ENCODE data around the gene R3HDM2.
"Not testable (repeated sequence)": the region's sequence is repeated elsewhere in the genome, so short reads cannot be mapped to it uniquely, and the experiment has no call there.

Gene R3HDM2

GRCh38 chr12:57419495-57419894 lies 11.3 kb downstream of the R3HDM2 start:
- DNase-seq = no peak

- peak in 1 of 2 experiments; percentile 1 for DNase-seq
Observed at GRCh38 chr12:57418255-57418654, 12.6 kb downstream of the R3HDM2 start.

DNA sequence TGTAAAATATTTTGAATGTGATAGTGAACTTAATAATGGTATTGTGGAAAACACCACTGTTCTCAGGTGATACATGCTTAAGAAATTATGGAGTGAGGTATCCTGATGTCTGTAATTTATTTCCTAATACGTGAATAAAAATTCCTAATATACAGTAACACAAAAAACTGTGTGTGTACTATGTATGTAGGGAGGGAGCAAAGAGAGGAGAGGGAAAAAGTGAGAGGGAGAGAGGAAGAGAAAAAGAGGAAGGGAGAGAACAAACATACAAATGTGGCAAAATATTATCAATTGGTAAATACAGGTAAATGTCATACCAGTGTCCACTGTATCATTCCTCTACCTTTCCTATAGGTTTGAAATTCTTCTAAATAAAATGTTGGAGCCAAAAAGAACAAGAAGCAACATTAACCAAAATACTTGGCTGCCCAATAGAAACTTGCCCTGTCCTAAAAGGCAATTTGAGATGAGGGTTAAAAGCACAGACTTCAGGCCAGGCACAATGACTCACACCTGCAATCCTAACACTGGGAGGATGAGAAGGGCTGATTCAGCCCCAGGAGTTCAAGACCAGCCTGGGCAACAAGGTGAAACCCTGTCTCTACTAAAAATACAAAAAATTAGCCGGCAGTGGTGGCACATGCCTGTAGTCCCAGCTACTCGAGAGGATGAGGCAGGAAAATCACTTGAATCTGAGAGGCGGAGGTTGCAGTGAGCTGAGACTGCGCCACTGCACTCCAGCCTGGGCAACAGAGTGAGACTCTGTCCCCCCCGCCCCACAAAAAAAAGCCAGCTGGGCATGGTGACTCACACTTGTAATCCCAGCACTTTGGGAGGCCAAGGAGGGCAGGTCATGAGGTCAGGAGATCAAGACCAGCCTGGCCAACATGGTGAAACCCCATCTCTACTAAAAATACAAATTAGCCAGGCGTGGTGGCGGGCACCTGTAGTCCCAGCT lies 14.5 kb downstream of the R3HDM2 start:
- DNase-seq = peak in 1 of 2 experiments; percentile 11

GRCh38 chr12:57415088-57415487 lies 15.8 kb downstream of the R3HDM2 start:
- DNase-seq = no peak

DNA sequence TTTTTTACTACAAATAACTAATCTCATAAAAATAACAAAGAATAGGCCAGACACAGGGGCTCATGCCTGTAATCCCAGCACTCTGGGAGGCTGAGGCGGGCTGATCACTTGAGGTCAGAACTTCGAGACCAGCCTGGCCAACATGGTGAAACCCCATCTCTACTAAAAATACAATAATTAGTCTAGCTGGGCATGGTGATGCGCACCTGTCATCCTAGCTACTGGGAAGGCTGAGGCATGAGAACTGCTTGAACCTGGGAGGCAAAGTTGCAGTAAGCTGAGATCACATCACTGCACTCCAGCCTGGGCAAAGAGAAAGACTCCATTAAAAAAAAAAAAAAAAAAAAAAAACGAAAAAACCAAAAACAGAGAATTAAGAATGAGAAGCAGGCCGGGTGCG lies 16.7 kb downstream of the R3HDM2 start:
- DNase-seq = not testable (repeated sequence)

GRCh38 chr12:57410534-57410933 lies 20.3 kb downstream of the R3HDM2 start:
- DNase-seq = peak in 1 of 2 experiments; percentile 10

DNA sequence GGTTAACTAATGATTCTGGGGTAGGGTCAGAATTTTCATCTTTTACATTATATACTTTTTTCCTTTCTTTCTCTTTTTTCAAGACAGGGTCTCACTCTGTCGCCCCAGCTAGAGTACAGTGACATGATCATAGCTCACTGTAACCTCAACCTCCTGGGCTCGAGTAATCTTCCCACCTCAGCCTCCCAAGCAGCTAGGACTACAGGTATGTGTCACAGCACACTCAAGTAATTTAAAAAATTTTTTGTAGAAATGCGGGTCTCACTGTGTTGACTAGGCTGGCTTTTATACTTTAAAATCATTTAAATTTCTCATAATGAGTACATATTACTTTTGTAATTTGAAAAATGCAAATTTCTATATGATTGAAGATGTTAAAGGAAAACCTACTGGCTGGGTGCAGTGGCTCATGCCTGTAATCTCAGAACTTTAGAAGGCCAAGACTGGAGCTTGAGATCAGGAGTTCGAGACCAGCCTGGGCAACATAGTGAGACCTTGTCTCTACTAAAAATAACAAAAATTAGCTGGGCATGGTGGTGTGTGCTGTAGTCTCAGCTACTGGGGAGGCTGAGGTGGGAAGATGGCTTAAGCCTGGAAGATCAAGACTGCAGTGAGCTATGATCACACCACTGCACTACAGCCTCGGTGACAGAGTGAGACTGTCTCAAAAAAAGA lies 25.7 kb downstream of the R3HDM2 start:
- DNase-seq = peak; percentile 56 to 59

- not testable (repeated sequence) for DNase-seq
Observed at GRCh38 chr12:57402156-57402555, 28.7 kb downstream of the R3HDM2 start.

- DNase-seq = peak in 1 of 2 experiments; percentile 8
Observed at GRCh38 chr12:57401165-57401564, 29.7 kb downstream of the R3HDM2 start.

- DNase-seq = not testable (repeated sequence)
Observed at GRCh38 chr12:57399718-57400463, 31.0 kb downstream of the R3HDM2 start.

DNA sequence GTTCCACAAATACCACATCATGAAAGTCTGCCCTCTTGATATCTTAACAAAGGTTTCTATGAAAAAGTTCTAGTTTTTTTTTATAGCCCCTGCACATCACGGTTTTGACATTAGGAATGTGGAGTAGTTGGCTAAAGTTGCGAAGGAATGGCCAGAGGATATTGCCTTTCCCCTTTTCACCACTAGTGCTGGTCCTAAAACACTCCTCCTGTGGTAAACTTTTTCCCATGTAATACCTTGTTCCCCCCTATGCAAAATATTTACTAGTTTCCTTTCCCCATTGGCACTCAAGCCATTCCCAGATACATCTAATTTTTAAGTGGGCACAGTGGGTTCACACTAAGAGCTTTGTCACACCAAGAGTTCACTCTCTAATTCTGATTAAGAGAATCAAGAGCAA lies 33.4 kb downstream of the R3HDM2 start:
- DNase-seq = no peak

GRCh38 chr12:57395121-57395520 lies 35.7 kb downstream of the R3HDM2 start:
- DNase-seq = no peak

GRCh38 chr12:57390174-57390573 lies 40.7 kb downstream of the R3HDM2 start:
- no peak for DNase-seq

GRCh38 chr12:57389033-57389432 lies 41.8 kb downstream of the R3HDM2 start:
- no peak for DNase-seq

GRCh38 chr12:57388425-57388824 lies 42.4 kb downstream of the R3HDM2 start:
- peak in 1 of 2 experiments; percentile 6 for DNase-seq

DNA sequence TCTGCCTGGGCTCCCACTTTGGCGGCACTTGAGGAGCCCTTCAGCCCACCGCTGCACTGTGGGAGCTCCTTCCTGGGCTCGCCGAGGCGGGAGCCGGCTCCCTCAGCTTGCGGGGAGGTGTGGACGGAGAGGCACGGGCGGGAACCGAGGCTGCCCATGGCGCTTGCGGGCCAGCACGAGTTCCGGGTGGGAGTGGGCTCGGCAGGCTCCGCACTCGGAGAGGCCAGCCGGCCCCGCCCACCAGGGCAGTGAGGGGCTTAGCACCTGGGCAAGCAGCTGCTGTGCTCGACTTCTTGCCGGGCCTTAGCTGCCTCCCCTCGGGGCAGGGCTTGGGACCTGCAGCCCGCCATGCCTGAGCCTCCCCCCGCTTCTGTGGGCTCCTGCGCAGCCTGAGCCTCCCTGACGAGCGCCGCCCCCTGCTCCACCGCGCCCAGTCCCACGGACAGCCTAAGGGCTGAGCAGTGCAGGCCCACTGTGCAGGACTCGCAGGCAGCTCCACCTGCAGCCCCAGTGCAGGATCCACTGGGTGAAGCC lies 44.6 kb downstream of the R3HDM2 start:
- peak in 1 of 2 experiments; percentile 13 for DNase-seq

DNA sequence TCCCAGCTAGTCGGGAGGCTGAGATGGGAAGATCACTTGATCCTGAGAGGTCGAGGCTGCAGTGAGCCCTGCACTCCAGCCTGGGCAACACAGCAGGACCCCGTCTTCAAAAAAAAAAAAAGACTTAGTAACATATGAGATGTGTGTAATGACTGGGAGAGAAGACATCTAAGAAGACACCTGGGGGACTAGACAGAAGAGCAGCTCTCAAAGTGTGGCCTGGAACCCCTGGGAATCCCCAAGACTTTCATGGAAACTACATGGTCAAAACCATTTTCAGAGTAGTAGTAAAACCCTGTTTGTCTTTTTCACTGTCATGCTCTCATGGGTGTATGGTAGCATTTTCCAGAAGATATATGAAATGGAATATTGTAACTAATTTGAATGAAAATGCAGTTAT lies 45.3 kb downstream of the R3HDM2 start:
- peak in 1 of 2 experiments; percentile 6 for DNase-seq

DNA sequence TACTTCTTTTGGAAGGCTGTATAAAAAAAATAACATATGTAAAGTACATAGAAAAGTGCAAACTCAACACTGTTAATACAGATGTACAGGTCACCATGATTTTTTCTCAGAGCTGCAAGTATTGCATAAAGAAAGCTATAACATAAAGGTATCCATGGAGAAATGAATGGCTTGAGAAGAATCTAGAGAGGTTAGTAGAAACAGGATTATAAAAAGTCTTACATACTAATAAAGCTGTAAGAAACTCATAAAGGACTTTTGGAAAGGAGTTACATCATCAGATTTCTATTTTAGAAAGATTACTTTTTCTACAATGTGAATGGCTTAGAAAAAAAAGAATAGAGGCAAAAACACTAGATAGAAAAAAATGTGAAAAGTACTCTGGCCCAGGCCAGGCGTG lies 46.4 kb downstream of the R3HDM2 start:
- no peak for DNase-seq

GRCh38 chr12:57381693-57382220 lies 49.1 kb downstream of the R3HDM2 start:
- DNase-seq = no peak

GRCh38 chr12:57380300-57380699 lies 50.5 kb downstream of the R3HDM2 start:
- DNase-seq = no peak

DNA sequence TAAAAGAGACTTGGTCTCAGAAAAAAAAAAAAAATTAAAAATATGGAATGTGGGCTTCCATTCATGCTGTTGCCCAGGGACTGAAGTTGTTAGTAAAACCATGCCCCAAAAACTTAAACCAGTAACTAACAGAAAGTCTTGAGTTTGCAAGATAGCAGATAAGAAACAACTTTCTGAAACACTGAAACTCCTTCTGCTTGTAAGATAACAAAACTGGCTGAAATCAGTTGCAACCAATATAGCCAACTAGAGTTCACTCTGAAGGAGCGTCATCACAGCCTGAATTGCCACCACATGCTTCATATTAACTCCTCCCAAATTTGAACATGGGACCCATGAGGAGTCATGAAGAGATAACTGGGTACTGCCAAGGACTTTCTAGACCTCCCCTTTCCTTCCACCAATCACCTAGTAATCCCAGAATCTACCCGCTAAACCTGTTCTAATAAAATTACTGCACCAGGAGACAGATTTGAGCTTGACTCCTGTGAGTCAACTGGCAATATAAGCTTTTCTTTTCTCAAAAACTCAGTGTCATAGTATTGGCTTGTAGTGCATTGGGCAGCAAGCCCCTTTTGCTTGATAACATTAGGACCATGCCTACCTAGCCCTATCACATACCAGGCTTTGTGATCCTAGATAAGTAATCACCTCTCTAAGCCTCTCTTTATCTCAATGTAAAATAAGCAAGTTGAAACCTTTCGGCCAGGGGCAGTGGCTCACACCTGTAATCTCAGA lies 53.6 kb downstream of the R3HDM2 start:
- DNase-seq = no peak

- DNase-seq = no peak
Observed at GRCh38 chr12:57372233-57372632, 58.6 kb downstream of the R3HDM2 start.

Data from activated T-cell treated with anti-CD3 and anti-CD28 coated beads, Interleukin-2, amount 50 U/mL, for 48 hours (primary cell).